OCI-LY1 (cell line): ENCODE measurements around the gene IRF8.

Source experiments
- CTCF ChIP-seq: fragments of 200-600 bp; sonication (generic), shearing (Covaris generic); IDR thresholded peaks from 2 replicates; pipeline ENCODE4 v1.5.1; 2017; ENCODE audit warnings: mild to moderate bottlenecking, antibody characterized with exemption, low read length, moderate library complexity, mixed read lengths
- EZH2 ChIP-seq: fragments of 200-600 bp; sonication (generic), shearing (Covaris generic); IDR thresholded peaks from 2 replicates; pipeline ENCODE4 v1.8.0; 2017; ENCODE audit warnings: borderline replicate concordance, mixed run types, mild to moderate bottlenecking, antibody characterized with exemption, low read length, moderate library complexity, mixed read lengths

DNA sequence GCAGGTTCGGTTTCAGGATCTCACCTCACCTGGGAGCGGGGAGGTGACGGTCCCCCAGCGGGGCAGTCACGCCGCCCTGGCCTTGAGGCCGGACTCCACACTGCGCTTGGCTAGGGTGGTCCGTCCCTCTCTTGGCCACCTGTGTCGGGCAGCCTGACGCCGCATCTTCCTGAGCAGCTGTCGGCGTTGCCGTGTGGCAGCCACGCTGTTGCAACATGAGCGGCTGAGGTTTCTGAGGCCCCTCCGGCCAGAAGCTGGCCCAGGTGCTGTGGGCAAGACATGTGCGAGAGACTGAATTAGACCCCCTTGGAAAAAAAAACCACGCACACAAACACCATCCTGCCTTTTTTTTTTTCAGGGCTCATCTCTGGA, 49.2 kb downstream of the IRF8 start:
- no peak for TF ChIP-seq CTCF
- TF ChIP-seq EZH2, result no peak
